GM19099 (cell line): ENCODE data around the gene NKAIN4.

Experiments used
- POLR2A ChIP-seq: IDR thresholded peaks from 3 replicates; pipeline ENCODE4 v1.6.1; 2011; ENCODE audit warnings: low read depth; ENCODE audit not compliant: insufficient read length; ENCODE audit errors: extremely low read depth

The NKAIN4 gene

DNA sequence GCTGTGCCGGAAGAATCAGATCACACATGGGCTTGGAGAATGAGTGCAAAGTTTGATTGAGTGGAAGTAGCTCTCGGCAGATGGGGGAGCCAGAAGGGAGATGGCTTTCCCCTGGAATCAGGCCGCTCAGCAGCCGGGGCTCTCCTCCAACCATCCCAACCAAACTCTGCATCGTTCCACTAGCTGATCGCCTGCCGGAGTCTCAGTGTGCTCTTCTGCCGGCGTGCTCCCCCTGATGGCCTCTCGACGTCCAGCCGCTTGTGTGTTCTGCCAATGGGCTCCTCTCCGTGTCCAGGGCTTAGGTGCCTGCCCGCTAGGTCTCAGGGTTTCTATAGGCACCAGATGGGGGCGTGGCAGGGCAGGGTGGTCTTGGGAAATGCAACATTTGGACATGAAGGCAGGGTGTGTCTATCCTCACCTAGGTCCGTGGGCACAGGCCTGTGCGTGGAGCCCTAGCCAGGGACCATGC, 23.4 kb downstream of the NKAIN4 start:
- no peak for TF ChIP-seq POLR2A

DNA sequence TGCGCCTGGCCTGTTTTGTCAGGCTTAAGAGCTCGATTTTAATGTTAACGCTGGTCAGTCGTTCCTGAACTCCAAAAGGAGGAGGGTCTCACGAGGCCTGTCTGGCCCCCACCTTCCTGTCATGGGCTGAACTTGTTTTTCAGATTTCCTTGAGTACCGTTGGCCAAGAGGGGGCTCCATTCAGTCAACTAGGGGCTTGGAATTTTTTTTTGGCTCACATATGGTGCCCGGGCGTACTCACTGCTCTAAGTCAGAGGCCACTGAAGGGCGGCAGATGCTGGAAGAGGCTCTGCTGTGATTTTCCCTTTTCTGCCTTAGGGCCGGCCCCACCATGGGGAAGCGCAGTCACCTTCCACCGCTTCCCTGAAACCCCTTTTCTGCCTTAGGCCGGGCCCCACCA, 25.5 kb downstream of the NKAIN4 start:
- TF ChIP-seq POLR2A: no peak

DNA sequence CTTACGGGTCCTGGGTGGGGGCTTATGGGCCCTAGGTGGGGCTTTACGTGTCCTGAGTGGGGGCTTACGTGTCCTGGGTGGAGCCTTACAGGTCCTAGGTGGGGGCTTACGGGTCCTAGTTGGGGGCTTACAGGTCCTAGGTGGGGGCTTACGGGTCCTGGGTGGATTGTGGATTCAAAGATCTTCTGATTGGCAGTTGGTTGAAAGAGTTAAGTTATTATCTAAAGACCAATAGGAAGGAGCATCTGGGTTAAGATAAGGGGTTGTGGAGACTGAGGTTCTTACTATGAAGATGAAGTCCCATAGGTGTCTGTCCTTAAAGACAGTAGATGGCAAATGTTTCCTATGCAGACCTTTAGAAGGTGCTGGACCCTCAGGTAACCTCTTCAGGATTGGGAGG, 27.0 kb downstream of the NKAIN4 start:
- no peak for TF ChIP-seq POLR2A

DNA sequence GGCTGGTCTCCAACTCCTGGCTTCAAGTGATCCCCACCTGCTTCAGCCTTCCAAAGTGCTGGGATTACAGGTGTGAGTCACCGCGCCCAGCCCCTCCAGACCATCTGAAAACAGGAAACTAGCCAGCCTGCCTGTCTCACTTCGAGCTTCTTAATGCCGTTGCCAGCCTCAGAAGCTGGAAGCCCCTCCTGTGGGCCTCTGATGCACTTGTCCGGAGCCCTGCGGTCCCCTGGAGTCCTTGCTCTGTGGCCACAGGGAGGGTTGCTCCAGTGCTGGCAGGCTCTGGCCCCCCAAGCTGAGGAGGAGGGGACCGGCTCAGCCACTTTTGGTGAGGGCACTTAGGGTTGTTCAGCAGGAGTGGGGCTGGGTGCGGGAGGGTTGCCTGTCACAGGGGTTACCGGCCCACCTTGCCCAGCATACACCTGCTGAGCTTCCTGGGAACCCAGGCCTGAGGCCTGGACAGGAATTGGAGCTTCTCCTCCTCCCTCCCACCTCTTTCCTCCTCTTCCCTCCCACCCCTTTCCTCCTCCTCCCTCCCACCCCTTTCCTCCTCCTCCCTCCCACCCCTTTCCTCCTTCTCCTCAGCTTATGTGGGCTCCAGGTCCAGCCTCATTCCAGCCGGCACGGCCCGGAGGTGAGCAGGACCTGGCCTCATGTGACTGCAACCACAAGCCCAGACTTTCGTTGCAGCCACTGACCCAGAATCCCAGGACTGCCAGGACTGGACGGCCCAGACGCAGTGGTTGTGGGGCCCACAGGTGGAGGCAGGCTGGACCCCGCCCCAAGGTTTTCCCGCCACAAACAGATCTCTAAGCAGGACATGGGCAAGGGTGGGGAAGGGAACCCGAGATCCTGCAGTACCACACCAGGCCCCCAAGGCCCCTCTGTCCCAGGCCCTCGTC, 28.0 kb downstream of the NKAIN4 start:
- TF ChIP-seq POLR2A: no peak

DNA sequence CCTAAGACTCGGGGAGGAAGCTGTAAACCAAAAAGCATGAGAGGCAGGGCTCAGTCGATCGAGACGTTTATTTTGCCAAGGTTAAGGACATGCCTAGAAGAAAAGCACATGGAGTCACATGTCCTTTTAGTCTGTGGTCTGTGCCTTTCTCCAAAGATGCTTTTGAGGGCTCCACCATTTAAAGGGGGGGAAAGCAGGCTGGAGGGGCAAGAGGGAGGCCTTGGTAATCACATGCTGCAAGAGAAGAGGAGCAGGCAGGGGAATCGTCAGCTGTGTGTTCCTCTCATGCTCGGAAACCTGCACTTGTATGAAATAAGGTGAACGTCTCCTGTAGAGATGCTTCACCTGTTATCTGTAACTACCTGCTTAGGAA, 29.2 kb downstream of the NKAIN4 start:
- no peak for TF ChIP-seq POLR2A

DNA sequence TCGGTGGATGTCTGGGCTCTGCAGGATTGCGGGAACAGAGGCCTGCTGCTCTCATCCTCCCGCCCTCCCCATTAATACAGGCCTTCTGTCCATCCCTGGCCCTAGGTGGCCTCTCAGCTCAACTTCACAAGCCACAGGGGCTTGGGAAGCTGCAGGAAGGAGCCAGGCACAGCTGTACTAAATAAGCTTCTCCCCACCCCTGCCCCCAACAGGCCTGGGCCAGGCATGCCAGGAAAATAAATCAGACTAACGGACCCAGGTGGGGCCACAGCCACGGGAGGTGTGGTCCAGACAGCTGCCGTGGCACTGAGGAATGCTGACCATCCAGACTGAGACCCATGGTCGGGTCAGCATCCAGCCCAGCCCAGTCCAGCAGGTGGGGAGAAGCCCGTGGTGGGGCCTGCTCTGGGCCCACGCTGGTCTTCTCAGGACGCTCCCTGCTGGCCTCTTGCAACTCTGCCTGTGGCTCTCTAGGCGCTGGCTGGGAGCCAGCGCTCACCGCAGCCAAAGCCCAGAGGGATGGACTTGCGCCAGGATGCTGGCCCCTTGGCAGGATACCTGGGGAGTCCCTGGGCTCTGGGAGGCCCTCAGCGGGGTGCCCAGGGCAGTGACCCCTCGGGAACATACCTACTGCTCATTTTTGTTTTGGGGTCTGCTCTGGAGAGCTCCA, 29.7 kb downstream of the NKAIN4 start:
- no peak for TF ChIP-seq POLR2A

DNA sequence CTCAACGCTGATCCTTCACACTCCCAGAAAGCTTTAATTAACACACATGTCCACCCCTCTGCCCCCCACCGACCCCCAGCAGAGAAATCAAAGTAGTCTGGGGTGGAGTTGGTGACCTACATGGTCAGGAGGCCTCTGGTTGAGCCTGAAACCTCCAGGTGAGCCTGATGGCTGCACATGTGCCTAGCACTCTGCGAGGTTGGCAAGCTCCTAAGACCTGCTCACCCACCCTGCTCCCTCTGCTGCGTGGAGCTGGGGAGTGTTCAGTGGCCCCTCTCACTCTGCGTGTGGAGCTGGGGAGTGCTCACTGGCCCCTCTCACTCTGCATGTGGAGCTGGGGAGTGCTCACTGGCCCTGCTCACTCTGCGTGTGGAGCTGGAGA, 30.4 kb downstream of the NKAIN4 start:
- TF ChIP-seq POLR2A: no peak

DNA sequence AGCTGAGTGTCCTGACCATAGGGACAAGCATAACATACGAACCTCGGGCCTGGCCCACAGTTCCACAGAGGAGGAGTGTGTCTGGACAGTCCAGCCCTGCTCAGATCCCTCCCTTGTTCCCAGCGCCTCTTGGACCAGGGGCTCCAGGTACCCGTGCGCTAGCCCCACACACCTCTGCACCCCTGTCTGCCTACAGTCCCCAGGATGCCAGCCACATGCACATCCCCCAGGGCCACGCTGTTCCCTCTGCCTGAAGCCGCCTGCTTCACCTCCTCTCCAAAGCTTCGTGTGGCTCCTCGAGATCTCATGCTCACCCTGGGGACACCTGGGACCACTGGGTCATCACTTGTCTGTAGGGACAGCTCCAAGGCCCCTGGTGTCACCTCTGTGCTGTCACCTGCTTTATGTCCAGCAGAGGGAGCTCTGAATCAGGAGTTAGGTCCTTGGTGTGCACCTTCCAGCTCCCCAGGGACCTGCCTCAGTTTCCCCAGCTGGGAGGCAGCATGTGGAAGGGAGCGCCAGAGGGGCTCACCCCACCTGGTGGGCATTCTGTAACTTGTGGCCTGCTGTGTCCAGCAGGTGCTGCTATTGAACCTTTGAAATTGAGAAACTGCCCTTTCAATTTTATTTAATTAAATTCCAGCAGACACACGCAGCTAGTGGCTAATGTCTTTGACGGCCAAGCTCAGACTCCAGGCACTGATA, 31.0 kb downstream of the NKAIN4 start:
- TF ChIP-seq POLR2A: no peak

DNA sequence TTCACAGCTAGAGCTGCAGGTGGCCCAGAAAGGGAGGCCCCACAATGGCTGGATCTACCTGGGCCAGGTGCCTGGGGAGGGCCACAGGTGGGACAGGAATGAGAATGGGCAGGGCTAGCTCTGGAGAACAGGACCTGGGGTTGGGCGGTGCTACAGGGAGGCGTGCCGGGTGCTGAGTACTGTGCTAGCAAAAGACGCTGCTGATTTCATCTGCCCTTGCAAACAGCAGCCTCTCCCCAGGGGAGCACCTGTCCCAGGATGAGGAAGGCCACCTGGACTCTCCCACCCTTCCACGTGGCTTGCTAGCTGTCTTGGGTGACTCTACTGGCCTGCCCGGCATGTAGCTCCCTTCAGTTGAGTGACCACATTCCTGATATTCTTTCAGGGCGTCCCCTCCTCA, 31.7 kb downstream of the NKAIN4 start:
- no peak for TF ChIP-seq POLR2A

DNA sequence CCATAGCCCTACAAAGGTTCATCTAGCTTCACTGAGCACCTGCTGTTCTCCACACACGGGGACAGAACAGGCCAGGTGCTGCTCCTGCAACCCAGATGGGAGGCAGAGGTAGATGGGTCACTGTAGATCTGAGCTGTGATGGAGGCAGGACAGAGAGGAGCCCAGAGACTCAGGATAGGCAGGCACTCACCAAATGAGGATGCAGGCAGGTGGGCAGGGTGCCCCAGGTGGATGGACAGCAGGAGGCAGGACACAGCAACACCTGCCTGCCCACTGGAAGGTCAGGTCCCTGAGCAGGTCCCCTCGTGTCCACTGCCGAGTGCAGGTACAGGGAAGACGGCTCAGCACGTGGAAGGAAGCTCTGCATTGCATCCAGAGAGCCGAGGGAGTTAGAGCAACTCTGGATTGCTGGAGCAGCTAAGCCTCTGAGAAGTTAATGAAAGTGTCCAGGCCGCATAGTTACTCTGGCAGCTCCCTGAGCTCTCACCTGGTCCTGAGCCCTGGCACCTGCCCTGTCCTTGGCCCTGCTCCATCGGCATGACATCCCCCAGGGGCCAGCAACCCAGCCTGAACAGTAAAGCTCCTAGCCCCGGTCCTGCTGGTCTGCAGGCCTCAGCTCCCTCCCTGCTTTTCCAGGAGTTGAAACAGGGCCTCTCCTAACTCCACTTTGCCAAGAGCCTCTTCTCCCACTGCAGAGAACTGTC, 33.4 kb downstream of the NKAIN4 start:
- TF ChIP-seq POLR2A: no peak

DNA sequence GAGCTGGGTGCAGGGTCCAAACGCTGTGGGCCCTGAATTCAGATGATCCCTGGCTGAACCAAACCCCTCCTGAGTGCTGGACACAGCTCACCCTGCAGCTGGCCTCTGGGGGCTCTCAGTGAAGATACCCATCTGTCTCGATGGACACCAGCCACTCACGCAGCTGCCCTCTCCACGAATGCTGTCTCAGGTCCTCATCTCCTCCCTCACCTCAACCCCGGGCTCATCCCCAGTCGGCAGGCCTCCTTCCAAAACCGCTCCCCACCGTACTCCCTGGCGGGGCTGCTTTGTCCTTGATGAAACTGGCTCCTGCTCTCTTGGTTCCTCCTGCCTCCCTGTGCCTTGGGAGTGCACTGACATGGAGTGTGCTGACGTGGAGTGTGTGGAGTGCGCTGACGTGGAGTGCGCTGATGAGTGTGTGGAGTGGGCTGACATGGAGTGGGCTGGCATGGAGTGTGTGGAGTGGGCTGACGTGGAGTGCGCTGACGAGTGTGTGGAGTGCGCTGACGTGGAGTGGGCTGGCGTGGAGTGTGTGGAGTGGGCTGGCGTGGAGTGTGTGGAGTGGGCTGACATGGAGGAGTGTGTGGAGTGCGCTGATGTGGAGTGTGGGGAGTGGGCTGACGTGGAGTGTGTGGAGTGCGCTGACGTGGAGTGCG, 34.3 kb downstream of the NKAIN4 start:
- no peak for TF ChIP-seq POLR2A

DNA sequence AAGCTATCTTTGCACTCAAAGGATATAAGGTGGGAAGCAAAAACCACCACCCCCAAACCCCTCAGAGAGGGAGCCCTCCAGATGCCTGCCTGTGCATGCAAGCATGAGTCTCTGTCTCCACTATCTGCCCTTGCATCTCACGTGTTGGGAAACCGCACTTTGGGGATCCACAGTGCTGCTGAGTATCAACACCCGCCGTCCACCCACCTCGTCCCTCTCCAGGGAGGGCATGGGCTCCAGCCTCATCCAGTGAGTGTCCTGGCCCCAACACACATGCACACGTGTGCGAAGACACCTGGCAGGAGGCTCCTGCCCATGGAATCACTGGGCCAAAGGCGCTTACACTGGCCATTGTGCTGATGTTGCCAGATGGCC, 34.8 kb downstream of the NKAIN4 start:
- no peak for TF ChIP-seq POLR2A

DNA sequence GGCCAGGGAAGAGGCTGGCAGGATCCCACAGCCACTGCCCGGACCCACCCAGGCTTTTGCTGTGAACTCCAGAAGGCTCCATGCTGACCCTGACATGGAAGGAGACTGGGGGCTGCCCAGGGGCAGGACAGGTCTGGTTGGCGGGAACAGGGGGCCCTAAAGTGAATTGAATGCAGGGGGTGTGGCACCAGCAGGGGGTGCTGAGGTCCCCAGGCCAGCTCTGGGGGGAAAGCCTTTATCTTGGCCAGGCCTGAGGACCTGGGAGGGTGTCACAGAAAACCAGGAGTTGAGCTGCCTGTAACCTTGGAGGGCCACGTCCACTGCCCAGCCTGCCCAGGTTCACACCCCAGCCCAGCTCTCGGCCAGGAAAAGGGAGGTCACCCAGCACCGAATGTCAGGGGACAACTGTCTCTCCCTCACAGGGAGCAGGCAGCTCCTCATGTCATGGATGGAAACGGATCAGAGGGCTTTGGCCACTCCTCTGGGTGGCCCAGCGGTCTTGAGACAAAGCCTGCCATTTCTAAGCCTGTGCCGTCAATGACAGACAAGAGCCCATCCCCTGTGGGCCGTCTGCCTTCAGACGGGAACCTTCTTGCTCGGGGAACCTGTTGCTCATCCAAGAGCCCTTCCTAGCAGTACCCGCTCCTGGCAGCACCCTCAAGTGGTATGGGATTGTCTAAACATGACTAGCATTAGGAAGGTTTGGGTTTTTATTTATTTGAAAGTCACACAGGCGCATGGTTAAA, 35.4 kb downstream of the NKAIN4 start:
- no peak for TF ChIP-seq POLR2A

DNA sequence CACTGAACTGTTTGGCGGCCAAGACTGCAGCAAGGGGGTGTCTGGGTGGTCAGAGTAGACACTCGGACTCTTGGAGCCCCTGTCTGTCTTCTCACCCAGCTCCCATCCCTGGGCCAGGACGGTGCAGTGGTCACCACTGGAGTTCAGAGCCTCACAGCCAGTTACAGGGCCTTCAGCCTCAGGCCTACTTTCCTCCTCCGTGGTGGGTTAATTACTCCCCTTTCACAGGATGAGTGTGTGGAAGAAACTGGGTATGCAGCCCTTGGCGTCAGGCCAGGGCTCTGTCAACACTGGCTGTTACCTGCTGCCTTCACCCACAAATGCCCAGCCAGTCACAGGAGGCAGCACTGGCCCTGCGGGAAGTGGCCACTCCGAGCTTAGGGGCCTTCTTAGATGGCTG, 36.6 kb downstream of the NKAIN4 start:
- no peak for TF ChIP-seq POLR2A

DNA sequence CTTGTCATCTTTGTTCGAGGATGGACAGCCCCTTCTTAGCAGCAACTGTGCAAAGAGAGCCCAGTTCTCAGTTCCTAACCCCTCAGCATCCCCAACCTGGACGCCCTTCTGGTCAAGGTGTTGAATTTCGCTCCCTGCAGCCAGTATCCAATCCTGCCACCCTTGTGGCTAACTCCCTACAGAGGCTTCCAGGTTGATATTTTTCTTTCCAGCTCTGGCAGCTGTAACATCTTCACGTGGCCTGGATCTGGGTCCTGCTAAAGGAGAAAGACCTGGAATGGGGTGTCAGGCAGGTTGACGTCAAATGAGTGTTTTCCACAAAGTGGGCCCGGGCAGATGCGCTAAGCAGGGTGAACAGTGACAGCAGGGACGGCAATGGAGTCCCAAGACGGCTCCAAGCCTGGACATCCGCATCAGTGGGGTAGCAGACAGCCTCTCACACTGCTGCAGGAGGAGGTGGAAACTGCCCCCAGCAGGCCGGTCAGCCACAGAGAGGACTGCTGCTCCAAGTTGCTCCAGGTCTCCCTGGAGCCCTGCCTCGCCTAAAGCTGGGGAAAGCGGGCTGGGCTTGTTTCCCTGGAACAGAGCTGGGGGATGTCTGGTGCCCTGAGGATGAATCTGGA, 37.3 kb downstream of the NKAIN4 start:
- no peak for TF ChIP-seq POLR2A
